LNCaP clone FGC (cell line): ENCODE measurements around the gene PCGF2.

Experiments
- DNase-seq: peaks from one replicate; pipeline ENCODE4 v3.0.0-alpha.2; 2011; ENCODE audit warnings: low read depth
- H3K4me3 ChIP-seq: 2 replicates; pipeline ENCODE4 v1.5.1; 2011; ENCODE audit warnings: mild to moderate bottlenecking, low read depth, low read length, control low read depth
- TF ChIP-seq, protein P1 (sequence below): IDR thresholded peaks from 2 replicates; pipeline ENCODE4 v1.5.1; 2012; ENCODE audit warnings: mild to moderate bottlenecking; ENCODE audit not compliant: control insufficient read depth, insufficient read depth; ENCODE audit errors: extremely low read depth

The PCGF2 gene

DNA sequence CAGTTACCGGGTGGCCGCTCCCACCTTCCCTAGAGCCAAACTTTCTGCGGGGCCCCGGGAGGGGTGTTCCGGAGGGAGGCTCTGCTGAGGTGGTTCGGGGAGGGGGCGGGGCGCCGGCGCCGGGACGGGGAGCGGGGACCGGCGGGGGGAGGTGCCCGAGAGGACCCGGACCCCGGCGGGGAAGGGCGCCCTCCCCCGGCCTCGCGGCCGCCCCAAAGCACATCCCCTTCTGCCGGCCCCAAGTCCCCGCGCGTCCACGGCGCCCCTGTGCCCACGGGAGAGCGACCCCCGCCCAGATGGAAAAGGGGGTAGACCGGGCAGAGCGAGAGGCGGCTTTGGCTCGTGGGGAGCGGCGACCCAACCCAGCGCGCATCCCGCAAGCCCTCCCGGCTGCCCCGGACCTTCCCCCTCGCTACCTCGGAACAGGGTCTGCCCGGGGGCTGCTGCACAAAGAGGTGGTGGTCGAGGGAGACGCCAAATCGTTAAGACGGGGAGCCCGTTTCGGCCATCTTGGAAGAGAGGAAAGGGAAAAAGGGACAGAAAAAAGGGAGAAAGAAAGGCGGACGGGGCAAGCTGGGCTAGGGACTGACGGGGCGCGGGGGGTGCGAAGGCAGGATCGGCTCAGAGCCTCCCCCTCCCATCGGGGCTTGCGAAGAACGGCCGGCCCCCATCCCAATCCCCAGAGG lies 530 bp downstream of the PCGF2 start:
- DNase-seq: no peak
- H3K4me3 ChIP-seq: peak overlapping the region; percentile 99
- TF ChIP-seq, protein P1, sequence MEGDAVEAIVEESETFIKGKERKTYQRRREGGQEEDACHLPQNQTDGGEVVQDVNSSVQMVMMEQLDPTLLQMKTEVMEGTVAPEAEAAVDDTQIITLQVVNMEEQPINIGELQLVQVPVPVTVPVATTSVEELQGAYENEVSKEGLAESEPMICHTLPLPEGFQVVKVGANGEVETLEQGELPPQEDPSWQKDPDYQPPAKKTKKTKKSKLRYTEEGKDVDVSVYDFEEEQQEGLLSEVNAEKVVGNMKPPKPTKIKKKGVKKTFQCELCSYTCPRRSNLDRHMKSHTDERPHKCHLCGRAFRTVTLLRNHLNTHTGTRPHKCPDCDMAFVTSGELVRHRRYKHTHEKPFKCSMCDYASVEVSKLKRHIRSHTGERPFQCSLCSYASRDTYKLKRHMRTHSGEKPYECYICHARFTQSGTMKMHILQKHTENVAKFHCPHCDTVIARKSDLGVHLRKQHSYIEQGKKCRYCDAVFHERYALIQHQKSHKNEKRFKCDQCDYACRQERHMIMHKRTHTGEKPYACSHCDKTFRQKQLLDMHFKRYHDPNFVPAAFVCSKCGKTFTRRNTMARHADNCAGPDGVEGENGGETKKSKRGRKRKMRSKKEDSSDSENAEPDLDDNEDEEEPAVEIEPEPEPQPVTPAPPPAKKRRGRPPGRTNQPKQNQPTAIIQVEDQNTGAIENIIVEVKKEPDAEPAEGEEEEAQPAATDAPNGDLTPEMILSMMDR: peak; percentile 30; the same call in 1 of the 2 replicates

DNA sequence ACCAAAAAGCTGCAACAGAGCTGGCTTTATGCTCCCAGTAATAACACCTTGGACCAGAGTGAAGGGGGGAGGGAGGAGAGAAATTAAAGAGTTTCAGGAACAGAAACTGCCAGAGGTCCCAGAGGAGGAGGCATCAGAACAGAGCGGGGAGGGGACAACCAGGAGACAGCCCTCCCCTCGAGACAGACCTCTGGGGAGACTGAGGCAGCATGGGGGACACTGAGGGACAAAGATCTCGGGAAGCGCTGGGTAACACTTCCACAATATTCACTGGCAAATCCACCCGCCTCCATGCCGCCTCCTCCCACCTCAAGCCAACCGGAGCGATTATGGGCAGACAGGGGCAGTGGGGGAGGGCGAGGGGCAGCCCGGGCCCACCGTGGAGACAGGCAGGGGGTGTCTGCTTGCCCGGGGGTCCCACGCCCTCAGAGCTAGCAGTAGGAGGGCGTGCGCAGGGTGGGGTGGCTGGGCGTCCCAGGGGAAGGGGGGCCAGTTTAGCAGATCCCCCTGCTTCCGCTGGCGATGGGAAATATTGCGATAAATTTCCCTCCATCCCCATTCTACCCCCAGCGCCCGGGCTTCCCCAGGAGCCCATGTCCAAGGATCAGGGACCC lies 1.2 kb downstream of the PCGF2 start:
- TF ChIP-seq, protein P1: no peak
- peak overlapping the region; percentile 99 for H3K4me3 ChIP-seq
- DNase-seq: no peak

DNA sequence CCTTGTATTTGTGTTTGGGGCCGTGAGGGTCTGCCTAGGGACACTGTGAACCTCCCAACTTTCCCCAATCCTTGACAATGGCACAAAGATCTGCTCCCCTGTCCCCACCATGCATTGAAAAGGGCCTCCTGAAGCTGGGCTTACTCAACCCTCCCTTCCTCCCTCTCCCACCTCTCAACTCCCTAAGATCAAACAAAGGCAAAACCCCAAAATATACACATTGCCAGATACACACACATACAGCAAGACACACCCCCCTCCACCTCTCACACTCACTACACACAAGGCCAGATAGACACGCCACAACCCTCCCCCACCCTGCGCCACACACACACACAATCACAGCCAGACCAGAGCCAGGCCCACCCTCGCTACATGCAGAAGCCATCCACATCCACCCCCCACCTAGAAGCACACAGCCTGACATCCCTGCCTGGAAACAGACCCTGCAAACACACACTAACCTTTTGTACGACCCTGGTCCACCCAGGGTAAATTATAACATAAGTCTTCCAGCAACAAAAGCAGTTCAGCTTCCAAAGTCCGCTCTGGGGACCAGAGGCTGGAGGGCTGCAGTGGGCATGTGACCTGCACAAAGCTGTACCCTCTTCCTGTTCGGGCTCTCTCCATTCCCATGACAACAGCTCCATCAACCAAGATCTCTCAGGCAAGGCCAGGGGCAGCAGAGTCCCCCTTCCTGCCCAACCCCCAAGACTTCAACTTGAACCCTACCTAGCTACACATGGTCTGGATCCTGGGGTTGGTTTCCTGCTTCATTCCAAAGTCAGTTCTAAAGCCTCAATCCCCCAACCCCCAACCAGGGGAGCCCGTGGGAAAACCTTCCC lies 1.9 kb downstream of the PCGF2 start:
- no peak for DNase-seq
- TF ChIP-seq, protein P1: no peak
- peak overlapping the region; percentile 99 for H3K4me3 ChIP-seq

DNA sequence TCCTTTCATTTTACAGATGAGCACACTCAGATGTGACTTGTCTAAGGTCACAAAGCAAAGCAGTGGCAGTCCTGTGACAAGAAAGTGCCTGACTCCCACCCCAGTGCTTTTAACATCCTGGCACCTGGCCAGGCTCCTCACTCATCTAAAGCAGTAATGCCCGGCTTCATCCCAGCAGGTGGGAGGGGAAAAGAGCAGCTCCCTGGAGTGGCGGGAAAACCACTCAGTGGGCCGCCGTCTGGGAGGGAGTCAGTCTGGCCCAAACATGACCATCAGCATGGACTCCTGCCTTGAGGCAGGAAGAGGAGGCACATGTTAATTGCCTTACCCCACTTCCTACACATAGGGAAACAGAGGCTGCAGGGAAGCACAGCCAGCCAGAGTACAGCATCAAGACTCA lies 2.6 kb downstream of the PCGF2 start:
- TF ChIP-seq, protein P1: no peak
- no peak for DNase-seq
- no peak overlapping the region for H3K4me3 ChIP-seq

GRCh38 chr17:38743556-38744171 lies 4.5 kb downstream of the PCGF2 start:
- H3K4me3 ChIP-seq: peak overlapping the region; percentile 22; the same call in 1 of the 2 replicates
- DNase-seq: no peak
- TF ChIP-seq, protein P1: no peak

DNA sequence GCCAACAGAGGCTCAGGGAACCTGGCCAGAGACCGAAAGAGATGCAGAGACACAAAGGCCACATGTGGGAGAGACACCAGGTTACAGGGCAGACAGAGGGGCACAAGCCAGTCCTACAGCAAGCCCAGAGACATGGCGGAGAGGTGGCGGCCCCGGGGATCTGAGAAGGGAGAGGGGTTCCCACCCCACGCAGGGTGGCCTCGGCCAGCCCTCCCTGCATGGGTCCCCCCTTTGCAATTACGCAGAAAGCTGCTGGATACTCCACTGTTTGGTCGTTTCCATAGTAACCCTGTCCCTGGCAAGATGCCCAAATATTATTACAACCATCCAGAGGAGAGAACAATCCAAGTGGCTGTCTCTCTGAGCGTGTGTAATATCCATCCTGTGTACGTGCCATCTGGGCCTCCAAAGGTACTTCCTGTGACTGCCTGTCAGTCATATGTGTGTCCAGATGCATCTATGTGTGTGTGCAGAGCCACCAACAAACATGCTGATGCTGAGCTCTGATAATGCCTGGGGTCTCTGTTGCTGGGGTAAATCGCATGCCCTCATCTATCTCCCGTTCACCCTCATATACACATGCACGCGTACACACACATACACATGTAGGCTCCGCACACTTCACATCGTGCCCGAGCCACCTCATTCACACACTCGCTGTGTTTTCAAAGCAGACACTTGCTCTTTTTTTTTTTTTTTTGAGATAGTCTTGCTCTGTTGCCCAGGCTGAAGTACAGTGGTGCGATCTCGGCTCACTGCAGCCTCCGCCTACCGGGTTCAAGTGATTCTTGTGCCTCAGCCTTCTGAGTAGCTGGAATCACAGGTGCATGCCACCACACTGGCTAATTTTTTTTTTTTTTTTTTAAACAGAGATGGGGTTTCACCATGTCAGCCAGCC lies 5.5 kb downstream of the PCGF2 start:
- peak overlapping the region; percentile 26 for H3K4me3 ChIP-seq
- TF ChIP-seq, protein P1: no peak
- no peak for DNase-seq
